Aorta (tissue), 5 donors: ENCODE results near the gene TMEM247. TPM values are rescaled to one million over a fixed set of nuclear protein-coding genes. Genes with fewer than 3 reads are reported as not detected.
"Not testable (repeated sequence)": the region's sequence is repeated elsewhere in the genome, so short reads cannot be mapped to it uniquely, and the experiment has no call there.

Experiments used
- ATAC-seq: fragments of 200-7000 bp; cut with Tn5 transposase; one replicate; pipeline ENCODE4 v1.9.1; 2022; ENCODE audit warnings: moderate library complexity; ENCODE audit not compliant: low FRiP score
- DNase-seq, 2 donors: peaks; one replicate each; pipeline ENCODE4 v3.0.0-alpha.2; 2020
- H3K27ac ChIP-seq, 2 donors: one replicate each; pipeline ENCODE4 v1.5.1; 2013; ENCODE audit warnings: low read length in 2 of 2, mild to moderate bottlenecking in 2 of 2, moderate library complexity in 2 of 2, control low read depth in 1 of 2, inconsistent platforms in 1 of 2, low read depth in 1 of 2
- H3K27me3 ChIP-seq, 2 donors: one replicate each; pipeline ENCODE4 v1.6.1; 2013; ENCODE audit warnings: control low read depth in 1 of 2, low read length in 1 of 2, mild to moderate bottlenecking in 1 of 2, moderate library complexity in 1 of 2; ENCODE audit not compliant: insufficient read depth in 2 of 2, control insufficient read depth in 1 of 2
- H3K36me3 ChIP-seq, 2 donors: one replicate each; pipeline ENCODE4 v1.6.1; 2013; ENCODE audit warnings: control low read depth in 1 of 2, low read length in 1 of 2, mild to moderate bottlenecking in 1 of 2; ENCODE audit not compliant: insufficient read depth in 2 of 2, control insufficient read depth in 1 of 2
- H3K4me1 ChIP-seq, 2 donors: one replicate each; pipeline ENCODE4 v1.6.1; 2013; ENCODE audit warnings: low read length in 2 of 2, control low read depth in 1 of 2, mild to moderate bottlenecking in 1 of 2, moderate library complexity in 1 of 2; ENCODE audit not compliant: insufficient read depth in 2 of 2, control insufficient read depth in 1 of 2
- H3K4me3 ChIP-seq, 2 donors: one replicate each; pipeline ENCODE4 v1.5.1; 2013; ENCODE audit warnings: low read length in 2 of 2, control low read depth in 1 of 2, mild to moderate bottlenecking in 1 of 2
- H3K9me3 ChIP-seq: one replicate; pipeline ENCODE4 v1.6.1; 2013; ENCODE audit warnings: mild to moderate bottlenecking, low read length; ENCODE audit not compliant: control insufficient read depth
- WGBS, 2 donors: extraction: QIAGEN DNeasy Blood & Tissue Kit; methylation state at CpG; one replicate each; pipeline ENCODE4 v1.1.7; 2013; 5-methylcytosine and 5-hydroxymethylcytosine counted together
- intact Hi-C, 2 donors: fragments of 100-400 bp; cut with DNase I; formaldehyde crosslinking; loops; one replicate each; pipeline versions ENCODE4 v1.14.2 to v1.15.0; 2022
- polyA plus RNA-seq, 2 donors: library from polyadenylated mRNA; stranded (reverse); fragments of 200-250 nt; gene quantifications; one replicate each; pipeline ENCODE4 v1.2.3, GENCODE V29; 2013
- total RNA-seq, 2 donors: library from RNA; stranded (reverse); fragmentation: NEBNext Ultra II Directional; extraction: Animal tissue kit (Norgen Biotek cat#: 25700); gene quantifications; one replicate each; pipeline ENCODE4 v1.2.1, GENCODE V29; 2021
- donor health status: healthy with polysubstance abuse.
- donor health status: Bipolar disorder and iron deficiency.
- donor health status: DM: no; HTN: no; CAD: no.
- donor health status: DM: no; HTN: no; CAD: no.
- donor health status: DM: yes; HTN: yes; CAD: no.

Gene TMEM247
- total and polyA plus RNA-seq, 4 donors = not detected

- no peak overlapping the region for H3K4me3 ChIP-seq
- H3K27me3 ChIP-seq = no peaks in the 10 kb centered on the region
- WGBS, 2 donors = 87 to 91% methylated on average over 3 of the region's 3 CpGs
- no peaks in the 10 kb centered on the region for H3K9me3 ChIP-seq
- no peak overlapping the region for H3K27ac ChIP-seq
- H3K36me3 ChIP-seq = no peaks in the 10 kb centered on the region
- no peaks in the 10 kb centered on the region for H3K4me1 ChIP-seq
- intact Hi-C loops = loop anchor here (2.0 kb wide), 1 partner anchor 188 kb away; no protein-coding TSS in a partner anchor
- DNase-seq (no peak), ATAC-seq (no peak)
Observed at GRCh38 chr2:46462936-46463335, 16.4 kb upstream of the TMEM247 start.

GRCh38 chr2:46469116-46469515 lies 10.2 kb upstream of the TMEM247 start:
- Histone ChIP-seq H3K36me3 (no peaks in the 10 kb centered on the region), H3K4me1 (no peaks in the 10 kb centered on the region), H3K27ac (no peak overlapping the region), H3K27me3 (no peaks in the 10 kb centered on the region), H3K9me3 (no peaks in the 10 kb centered on the region), H3K4me3 (no peak overlapping the region)
- intact Hi-C loops = loop anchor here in 1 of 2 donors (5.0 kb wide), 1 partner anchor 48 kb away; no protein-coding TSS in a partner anchor
- no peak for ATAC-seq
- WGBS, 2 donors = 93 to 94% methylated on average over 6 of the region's 6 CpGs
- no peak for DNase-seq

- Histone ChIP-seq H3K27ac (no peak overlapping the region), H3K36me3 (no peaks in the 10 kb centered on the region), H3K4me1 (no peaks in the 10 kb centered on the region), H3K9me3 (no peaks in the 10 kb centered on the region), H3K27me3 (no peaks in the 10 kb centered on the region), H3K4me3 (no peak overlapping the region)
- ATAC-seq (no peak), DNase-seq (no peak)
- 71 to 79% methylated on average over 2 of the region's 2 CpGs for WGBS, 2 donors
- intact Hi-C loops = loop anchor here in 1 of 2 donors (5.0 kb wide), 1 partner anchor 48 kb away; no protein-coding TSS in a partner anchor
Observed at GRCh38 chr2:46469700-46470099, 9.7 kb upstream of the TMEM247 start.

DNA sequence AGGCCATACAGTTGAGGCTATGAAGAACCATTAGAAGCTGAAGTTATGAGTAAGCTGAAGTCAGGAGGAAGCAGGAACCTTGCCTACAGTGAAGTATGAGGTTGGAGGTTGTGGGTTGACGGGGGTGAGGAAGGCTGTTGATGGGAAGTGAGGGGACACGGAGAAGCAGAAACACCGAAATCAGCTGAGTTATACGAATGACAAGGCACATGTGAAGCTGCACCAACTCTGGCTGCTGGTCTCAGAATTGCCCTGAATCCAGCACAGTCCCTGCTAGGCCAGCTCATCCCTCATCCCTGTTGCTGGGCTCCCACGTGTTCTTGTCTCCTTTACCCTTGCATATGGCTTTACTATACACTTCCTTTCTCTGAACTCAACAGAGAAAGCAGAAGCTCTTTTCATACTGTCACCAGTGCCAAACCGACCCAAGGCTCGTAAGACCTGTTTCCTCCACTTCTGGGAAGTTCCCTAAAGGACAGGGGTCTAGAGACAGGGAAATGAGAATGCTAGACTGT lies 9.2 kb upstream of the TMEM247 start:
- H3K4me1 ChIP-seq = no peaks in the 10 kb centered on the region
- WGBS, 2 donors = 87 to 92% methylated on average over 7 of the region's 7 CpGs
- intact Hi-C loops = no loop called here
- no peaks in the 10 kb centered on the region for H3K27me3 ChIP-seq
- DNase-seq (no peak), ATAC-seq (no peak)
- H3K9me3 ChIP-seq = no peaks in the 10 kb centered on the region
- no peaks in the 10 kb centered on the region for H3K36me3 ChIP-seq
- H3K27ac ChIP-seq = no peak overlapping the region
- H3K4me3 ChIP-seq = no peak overlapping the region

DNA sequence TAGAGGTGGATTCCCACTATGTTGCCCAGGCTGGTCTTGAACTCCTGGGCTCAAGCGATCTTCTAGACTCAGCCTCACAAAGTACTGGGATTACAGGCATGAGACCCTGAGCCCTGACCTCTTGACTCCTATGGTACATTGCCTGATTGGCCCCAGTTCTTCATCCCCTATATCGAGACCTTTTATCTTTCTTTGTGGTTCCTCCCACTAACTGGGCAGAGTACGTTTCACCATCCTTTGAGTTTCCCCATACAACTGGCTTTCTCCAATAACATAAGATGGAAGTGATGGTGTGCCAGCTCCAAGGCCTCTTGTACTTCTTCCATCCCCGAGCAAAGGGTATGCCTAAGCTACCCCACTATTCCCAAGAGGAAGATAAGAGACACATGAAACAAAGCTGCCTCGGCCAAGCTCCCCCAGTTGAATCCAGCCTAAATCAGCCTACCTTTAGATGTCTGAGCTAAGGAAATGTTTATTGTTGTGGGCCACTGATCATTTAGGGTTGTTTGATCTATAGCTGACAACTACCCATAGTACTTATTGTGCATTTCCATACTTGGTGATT lies 8.3 kb upstream of the TMEM247 start:
- Histone ChIP-seq H3K4me3 (no peak overlapping the region), H3K4me1 (no peaks in the 10 kb centered on the region), H3K9me3 (no peaks in the 10 kb centered on the region), H3K27me3 (no peaks in the 10 kb centered on the region), H3K36me3 (no peaks in the 10 kb centered on the region), H3K27ac (no peak overlapping the region)
- intact Hi-C loops = no loop called here
- DNase-seq (no peak), ATAC-seq (no peak)
- 88 to 90% methylated on average over 5 of the region's 5 CpGs for WGBS, 2 donors

DNA sequence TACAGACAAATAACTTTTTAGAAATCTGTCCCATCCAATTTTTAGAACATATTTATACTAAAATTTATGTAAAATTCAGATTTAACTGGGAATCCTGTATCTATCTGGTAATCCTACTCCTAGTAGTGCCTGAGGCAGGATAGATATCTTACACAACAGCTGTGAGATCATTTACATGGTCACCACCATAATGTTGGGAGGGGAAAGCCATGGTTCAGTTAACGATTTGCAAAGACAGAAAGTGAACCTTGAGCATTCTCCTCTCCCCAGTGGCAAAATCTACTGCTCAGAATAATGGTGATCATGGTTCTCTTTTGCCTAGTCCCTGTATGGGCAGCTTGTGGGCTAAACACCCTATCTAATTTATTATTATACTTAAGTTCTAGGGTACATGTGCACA lies 7.7 kb upstream of the TMEM247 start:
- 91% methylated on average over 1 of the region's 1 CpG for WGBS, 2 donors
- Histone ChIP-seq H3K4me3 (no peak overlapping the region), H3K36me3 (no peaks in the 10 kb centered on the region), H3K27ac (no peak overlapping the region), H3K9me3 (no peaks in the 10 kb centered on the region), H3K4me1 (no peaks in the 10 kb centered on the region), H3K27me3 (no peaks in the 10 kb centered on the region)
- DNase-seq (no peak), ATAC-seq (no peak)
- intact Hi-C loops = no loop called here

DNA sequence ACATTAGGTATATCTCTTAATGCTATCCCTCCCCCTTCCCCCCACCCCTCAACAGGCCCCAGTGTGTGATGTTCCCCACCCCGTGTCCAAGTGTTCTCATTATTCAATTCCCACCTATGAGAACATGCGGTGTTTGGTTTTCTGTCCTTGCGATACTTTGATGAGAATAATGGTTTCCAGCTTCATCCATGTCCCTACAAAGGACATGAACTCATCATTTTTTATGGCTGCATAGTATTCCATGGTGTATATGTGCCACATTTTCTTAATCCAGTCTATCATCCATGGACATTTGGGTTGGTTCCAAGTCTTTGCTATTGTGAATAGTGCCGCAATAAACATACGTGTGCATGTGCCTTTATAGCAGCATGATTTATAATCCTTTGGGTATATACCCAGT lies 7.2 kb upstream of the TMEM247 start:
- H3K9me3 ChIP-seq, intact Hi-C loops, H3K4me1 ChIP-seq, H3K4me3 ChIP-seq, H3K27ac ChIP-seq, H3K27me3 ChIP-seq, DNase-seq, ATAC-seq, H3K36me3 ChIP-seq: not testable (repeated sequence)
- WGBS, 2 donors = 96 to 98% methylated on average over 3 to 5 of the region's 5 CpGs

DNA sequence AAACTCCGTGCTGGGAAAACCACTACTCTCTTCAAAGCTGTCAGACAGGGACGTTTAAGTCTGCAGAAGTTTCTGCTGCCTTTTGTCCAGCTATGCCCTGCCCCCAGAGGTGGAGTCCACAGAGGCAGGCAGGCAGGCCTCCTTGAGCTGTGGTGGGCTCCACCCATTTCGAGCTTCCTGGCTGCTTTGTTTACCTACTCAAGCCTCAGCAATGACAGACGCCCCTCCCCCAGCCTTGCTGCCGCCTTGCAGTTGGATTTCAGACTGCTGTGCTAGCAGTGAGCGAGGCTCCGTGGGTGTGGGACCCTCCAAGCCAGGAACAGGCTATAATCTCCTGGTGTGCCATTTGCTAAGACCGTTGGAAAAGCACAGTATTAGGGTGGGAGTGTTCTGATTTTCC lies 1.9 kb upstream of the TMEM247 start:
- H3K36me3 ChIP-seq, H3K4me1 ChIP-seq, H3K4me3 ChIP-seq, intact Hi-C loops, DNase-seq, H3K27me3 ChIP-seq, H3K9me3 ChIP-seq, H3K27ac ChIP-seq, ATAC-seq: not testable (repeated sequence)
- 77 to 80% methylated on average over 8 of the region's 8 CpGs for WGBS, 2 donors

GRCh38 chr2:46477925-46478324 lies 1.4 kb upstream of the TMEM247 start:
- Histone ChIP-seq H3K4me1 (no peaks in the 10 kb centered on the region), H3K27ac (no peak overlapping the region), H3K4me3 (no peak overlapping the region), H3K27me3 (no peaks in the 10 kb centered on the region), H3K9me3 (no peaks in the 10 kb centered on the region), H3K36me3 (no peaks in the 10 kb centered on the region)
- no peak for ATAC-seq
- DNase-seq = no peak
- intact Hi-C loops = no loop called here
- WGBS, 2 donors = 88 to 93% methylated on average over 10 of the region's 10 CpGs
